Nephron (organoid): ENCODE data around the gene TRAIP.

Experiments used
- H3K27ac Mint-ChIP-seq, 3 experiments: 2 replicates each; pipeline ENCODE4 v1.8.0; 2020; ENCODE audit warnings: mixed read lengths in 3 of 3, mild to moderate bottlenecking in 2 of 3, moderate library complexity in 1 of 3
- H3K27me3 Mint-ChIP-seq: 2 replicates; pipeline ENCODE4 v1.8.0; 2021; ENCODE audit warnings: low read depth, mild to moderate bottlenecking, moderate library complexity, mixed read lengths
- H3K36me3 Mint-ChIP-seq: 2 replicates; pipeline ENCODE4 v1.8.0; 2020; ENCODE audit warnings: low read depth, mixed read lengths
- H3K4me1 Mint-ChIP-seq: 2 replicates; pipeline ENCODE4 v1.8.0; 2020; ENCODE audit warnings: mixed read lengths
- H3K4me3 Mint-ChIP-seq, 3 experiments: 2 replicates each; pipeline ENCODE4 v1.8.0; 2020; ENCODE audit warnings: mild to moderate bottlenecking in 3 of 3, mixed read lengths in 3 of 3, moderate library complexity in 2 of 3
- H3K9me3 Mint-ChIP-seq: 2 replicates; pipeline ENCODE4 v1.8.0; 2020; ENCODE audit warnings: mixed read lengths
- TF ChIP-seq, protein P1 (sequence below), 3 experiments: fragments of 200-600 bp; sonication (generic); IDR thresholded peaks; one replicate each; pipeline ENCODE4 v1.5.0; 2021; ENCODE audit warnings: antibody characterized with exemption in 3 of 3; ENCODE audit not compliant: unreplicated experiment in 3 of 3

The TRAIP gene

GRCh38 chr3:49859576-49860305 is 3.4 kb upstream of the TRAIP start:
- TF ChIP-seq, protein P1, sequence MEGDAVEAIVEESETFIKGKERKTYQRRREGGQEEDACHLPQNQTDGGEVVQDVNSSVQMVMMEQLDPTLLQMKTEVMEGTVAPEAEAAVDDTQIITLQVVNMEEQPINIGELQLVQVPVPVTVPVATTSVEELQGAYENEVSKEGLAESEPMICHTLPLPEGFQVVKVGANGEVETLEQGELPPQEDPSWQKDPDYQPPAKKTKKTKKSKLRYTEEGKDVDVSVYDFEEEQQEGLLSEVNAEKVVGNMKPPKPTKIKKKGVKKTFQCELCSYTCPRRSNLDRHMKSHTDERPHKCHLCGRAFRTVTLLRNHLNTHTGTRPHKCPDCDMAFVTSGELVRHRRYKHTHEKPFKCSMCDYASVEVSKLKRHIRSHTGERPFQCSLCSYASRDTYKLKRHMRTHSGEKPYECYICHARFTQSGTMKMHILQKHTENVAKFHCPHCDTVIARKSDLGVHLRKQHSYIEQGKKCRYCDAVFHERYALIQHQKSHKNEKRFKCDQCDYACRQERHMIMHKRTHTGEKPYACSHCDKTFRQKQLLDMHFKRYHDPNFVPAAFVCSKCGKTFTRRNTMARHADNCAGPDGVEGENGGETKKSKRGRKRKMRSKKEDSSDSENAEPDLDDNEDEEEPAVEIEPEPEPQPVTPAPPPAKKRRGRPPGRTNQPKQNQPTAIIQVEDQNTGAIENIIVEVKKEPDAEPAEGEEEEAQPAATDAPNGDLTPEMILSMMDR (IDR thresholded peaks at IDR 0.05; ENCODE audit: unreplicated experiment in 3 of 3) = no peak
- H3K4me1 Mint-ChIP-seq = peaks cover 9% of the 10 kb centered on the region
- H3K4me3 Mint-ChIP-seq = no peak overlapping the region
- H3K27me3 Mint-ChIP-seq = peaks cover 23% of the 10 kb centered on the region
- no peaks in the 10 kb centered on the region for H3K9me3 Mint-ChIP-seq
- no peak overlapping the region for H3K27ac Mint-ChIP-seq
- no peaks in the 10 kb centered on the region for H3K36me3 Mint-ChIP-seq

GRCh38 chr3:49855662-49856061 is 702 bp downstream of the TRAIP start:
- Mint-ChIP-seq H3K27ac (no peak overlapping the region), H3K27me3 (no peaks in the 10 kb centered on the region), H3K4me3 (peak overlapping the region; percentile 89 to 94 (median 90)), H3K36me3 (no peaks in the 10 kb centered on the region), H3K4me1 (peaks cover 9% of the 10 kb centered on the region), H3K9me3 (no peaks in the 10 kb centered on the region)
- TF ChIP-seq, protein P1 (IDR thresholded peaks at IDR 0.05; ENCODE audit: unreplicated experiment in 3 of 3) = no peak

GRCh38 chr3:49845694-49846093 is 10.7 kb downstream of the TRAIP start:
- no peaks in the 10 kb centered on the region for H3K9me3 Mint-ChIP-seq
- no peak overlapping the region for H3K4me3 Mint-ChIP-seq
- no peak overlapping the region for H3K27ac Mint-ChIP-seq
- H3K4me1 Mint-ChIP-seq = peaks cover 12% of the 10 kb centered on the region
- H3K36me3 Mint-ChIP-seq = peaks cover 8% of the 10 kb centered on the region
- H3K27me3 Mint-ChIP-seq = no peaks in the 10 kb centered on the region
- TF ChIP-seq, protein P1 (IDR thresholded peaks at IDR 0.05; ENCODE audit: unreplicated experiment in 3 of 3) = no peak

GRCh38 chr3:49844464-49845183 is 11.7 kb downstream of the TRAIP start:
- Mint-ChIP-seq H3K4me3 (no peak overlapping the region), H3K9me3 (no peaks in the 10 kb centered on the region), H3K27ac (no peak overlapping the region), H3K36me3 (peaks cover 4% of the 10 kb centered on the region), H3K27me3 (no peaks in the 10 kb centered on the region), H3K4me1 (peaks cover 20% of the 10 kb centered on the region)
- TF ChIP-seq, protein P1 (IDR thresholded peaks at IDR 0.05; ENCODE audit: unreplicated experiment in 3 of 3) = no peak

DNA sequence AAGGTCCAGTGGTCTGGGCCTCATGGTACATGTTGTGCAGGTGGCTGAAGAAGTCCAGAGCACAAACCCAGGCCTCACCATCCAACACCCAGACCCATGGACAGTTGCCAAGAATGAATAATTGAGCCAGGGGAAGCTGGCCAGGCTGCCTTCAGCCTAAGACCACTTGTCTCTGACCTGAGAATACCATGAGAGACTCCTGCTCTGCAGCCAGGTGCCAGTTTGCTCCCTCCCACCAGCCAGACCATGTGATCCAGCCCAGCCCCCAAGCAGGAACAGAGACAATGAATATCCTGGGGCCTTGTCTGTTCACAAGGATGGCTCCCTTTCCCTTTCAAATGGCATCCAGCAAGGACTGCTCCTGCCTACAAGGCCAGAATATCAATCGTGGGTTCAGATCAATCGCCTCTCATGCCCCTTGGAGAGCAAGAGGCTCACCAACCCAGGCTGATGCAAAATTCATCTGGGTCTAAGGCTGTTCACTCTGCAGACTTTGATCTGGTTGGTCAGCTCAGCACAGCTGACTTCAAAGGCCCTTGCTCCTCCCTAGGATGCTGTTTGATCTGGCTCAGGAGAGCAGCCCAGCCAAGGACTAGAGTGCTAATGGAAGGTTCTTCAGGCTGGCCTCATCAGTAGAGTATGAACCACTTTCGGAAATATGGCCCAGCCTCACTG is 13.4 kb downstream of the TRAIP start:
- peak overlapping the region in 2 of 3 experiments; percentile 18 to 37 for H3K27ac Mint-ChIP-seq
- no peaks in the 10 kb centered on the region for H3K9me3 Mint-ChIP-seq
- no peak overlapping the region for H3K4me3 Mint-ChIP-seq
- H3K36me3 Mint-ChIP-seq = peaks cover 7% of the 10 kb centered on the region
- no peaks in the 10 kb centered on the region for H3K27me3 Mint-ChIP-seq
- TF ChIP-seq, protein P1 (IDR thresholded peaks at IDR 0.05; ENCODE audit: unreplicated experiment in 3 of 3) = no peak
- H3K4me1 Mint-ChIP-seq = peaks cover 28% of the 10 kb centered on the region
